NT2/D1 (cell line): ENCODE results near the gene ZHX3.

Experiments
- SUZ12 ChIP-seq: IDR thresholded peaks from 2 replicates; pipeline ENCODE4 v1.6.1; 2011; ENCODE audit not compliant: insufficient read length, insufficient read depth; ENCODE audit errors: extremely low read depth
- YY1 ChIP-seq: IDR thresholded peaks from 2 replicates; pipeline ENCODE4 v1.6.1; 2011; ENCODE audit not compliant: insufficient read length, insufficient read depth
- ZNF274 ChIP-seq: IDR thresholded peaks from 2 replicates; pipeline ENCODE4 v1.6.1; 2011; ENCODE audit warnings: mild to moderate bottlenecking, low read depth, low read length

GRCh38 chr20:41355598-41356203, 38.2 kb upstream of the ZHX3 start:
- TF ChIP-seq ZNF274 (no peak), SUZ12 (no peak), YY1 (no peak)
